H54 (cell line): ENCODE data around the gene DMRTB1.

ENCODE experiments used
- DNase-seq: peaks from one replicate; pipeline ENCODE4 v3.0.0; 2011; ENCODE audit warnings: low spot score, mixed read lengths; ENCODE audit not compliant: insufficient read length
- FAIRE-seq: peaks from 3 replicates; lab custom pipeline; 2011; peaks lifted over from hg19 to GRCh38; lab: Jason Lieb, UNC
- POLR2A ChIP-seq: IDR thresholded peaks from 2 replicates; pipeline ENCODE4 v1.6.1; 2011; ENCODE audit warnings: low read depth, mild to moderate bottlenecking, low read length

The DMRTB1 gene

GRCh38 chr1:53462769-53463501 lies 3.7 kb downstream of the DMRTB1 start:
- TF ChIP-seq POLR2A: no peak
- no peak for FAIRE-seq

GRCh38 chr1:53463961-53464899 lies 5.0 kb downstream of the DMRTB1 start:
- FAIRE-seq: no peak
- no peak for DNase-seq
- TF ChIP-seq POLR2A: no peak

More at GRCh38 chr1:53462769-53463501, 3.7 kb downstream of the DMRTB1 start:
- DNase-seq: no peak

- FAIRE-seq: no peak
- no peak for TF ChIP-seq POLR2A
- DNase-seq: no peak
Observed at GRCh38 chr1:53465023-53465957, 6.1 kb downstream of the DMRTB1 start.

GRCh38 chr1:53467391-53467790 lies 8.2 kb downstream of the DMRTB1 start:
- no peak for TF ChIP-seq POLR2A
- DNase-seq (no peak), FAIRE-seq (no peak)

DNA sequence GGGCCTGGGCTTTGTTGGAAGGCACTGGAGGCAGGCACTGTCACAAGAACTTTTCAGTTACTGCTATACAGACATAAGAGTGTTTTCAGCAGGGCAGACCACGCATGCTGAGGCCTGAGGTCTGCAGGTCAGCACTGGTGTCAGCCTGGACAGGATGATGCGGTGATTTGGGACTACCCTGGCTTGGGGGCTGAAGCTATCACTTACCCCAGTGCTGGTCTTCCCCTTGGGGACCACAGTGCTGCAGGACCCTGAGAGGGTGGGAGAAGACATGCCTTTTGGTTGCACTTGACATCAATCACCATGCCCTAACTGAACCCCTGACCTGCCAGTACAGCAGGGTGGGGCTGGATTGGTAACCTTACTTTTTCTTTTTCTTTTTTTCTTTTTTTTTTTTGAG lies 9.2 kb downstream of the DMRTB1 start:
- no peak for TF ChIP-seq POLR2A
- no peak for FAIRE-seq
- no peak for DNase-seq

GRCh38 chr1:53469373-53469772 lies 10.2 kb downstream of the DMRTB1 start:
- FAIRE-seq (no peak), DNase-seq (no peak)
- no peak for TF ChIP-seq POLR2A

DNA sequence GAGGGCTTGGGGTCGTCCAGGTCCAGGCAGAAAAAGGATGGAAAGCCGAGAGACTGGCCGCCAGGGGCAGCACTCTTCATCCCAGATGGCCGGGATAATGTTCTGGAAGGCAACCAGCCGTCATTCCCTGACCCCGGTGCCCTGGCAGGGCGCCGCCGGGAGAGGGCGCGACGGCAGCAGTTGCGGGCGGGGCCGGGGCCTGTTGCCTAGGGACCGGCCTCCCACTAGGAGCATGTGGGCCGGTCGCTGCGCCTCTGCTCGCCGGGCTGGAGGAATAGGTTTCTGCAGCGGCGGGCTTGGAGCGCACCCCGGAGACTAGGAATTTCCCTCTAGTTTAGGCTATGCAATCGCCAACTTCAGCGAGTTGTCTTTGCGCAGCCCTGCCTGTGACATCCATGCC lies 11.0 kb downstream of the DMRTB1 start:
- no peak for DNase-seq
- no peak for TF ChIP-seq POLR2A
- FAIRE-seq: no peak

DNA sequence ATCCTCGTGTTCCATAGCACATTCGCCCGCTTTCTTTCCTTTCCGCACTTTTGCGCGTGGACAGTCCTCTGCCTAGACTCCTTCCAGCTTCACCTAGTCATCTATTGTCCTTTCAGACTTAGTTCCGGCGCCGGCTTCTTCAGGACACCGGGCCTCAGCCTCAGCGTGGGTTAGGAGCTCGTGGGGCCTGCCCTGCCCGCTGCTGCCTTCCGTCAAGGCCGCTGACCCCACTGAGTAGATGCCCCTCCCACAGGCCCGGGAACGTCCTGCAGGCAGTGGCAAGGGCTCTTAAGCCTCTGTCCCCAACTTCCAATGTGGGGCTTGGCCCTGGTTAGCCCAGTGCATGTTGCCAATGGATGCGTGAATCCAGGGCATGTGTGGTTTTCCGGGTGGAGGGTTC lies 11.4 kb downstream of the DMRTB1 start:
- FAIRE-seq (no peak), DNase-seq (no peak)
- no peak for TF ChIP-seq POLR2A

DNA sequence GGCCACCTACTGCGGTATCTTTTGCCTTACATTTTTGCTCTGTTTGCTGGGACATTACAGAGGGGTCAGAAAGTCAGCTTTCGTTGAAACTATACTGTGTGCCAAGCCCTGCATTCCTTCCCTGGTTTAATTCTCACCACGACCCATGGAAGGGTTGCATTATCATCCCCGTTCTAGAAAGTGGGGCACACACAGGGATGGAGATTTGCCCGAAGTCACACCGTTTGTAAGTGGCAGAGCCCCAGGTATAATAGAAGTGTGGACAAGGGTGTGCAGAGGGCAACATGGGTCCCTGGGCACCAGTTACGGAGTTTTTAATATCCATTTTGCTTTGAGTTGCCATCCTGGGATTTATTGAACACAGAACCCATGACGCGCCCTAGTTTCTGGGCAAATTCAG lies 11.8 kb downstream of the DMRTB1 start:
- no peak for DNase-seq
- no peak for FAIRE-seq
- TF ChIP-seq POLR2A: no peak

DNA sequence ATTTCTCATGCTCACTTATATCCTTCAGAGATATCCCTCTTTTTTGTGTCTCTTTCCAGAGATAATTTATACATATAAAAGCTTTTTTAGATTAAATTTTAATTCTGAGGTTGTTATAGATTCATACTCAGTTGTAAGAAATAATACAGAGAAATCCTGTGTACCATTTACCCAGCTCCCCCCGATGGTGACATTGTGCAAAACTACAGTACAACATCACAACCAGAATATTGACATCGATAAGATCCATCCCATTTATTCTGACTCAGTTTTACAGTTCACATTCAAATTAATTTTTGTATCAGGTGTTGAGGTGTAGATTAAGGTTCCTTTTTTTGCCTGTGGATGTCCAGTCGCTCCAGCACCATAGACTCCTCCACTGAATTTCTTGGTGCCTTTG lies 14.3 kb downstream of the DMRTB1 start:
- no peak for FAIRE-seq
- DNase-seq: no peak
- no peak for TF ChIP-seq POLR2A

DNA sequence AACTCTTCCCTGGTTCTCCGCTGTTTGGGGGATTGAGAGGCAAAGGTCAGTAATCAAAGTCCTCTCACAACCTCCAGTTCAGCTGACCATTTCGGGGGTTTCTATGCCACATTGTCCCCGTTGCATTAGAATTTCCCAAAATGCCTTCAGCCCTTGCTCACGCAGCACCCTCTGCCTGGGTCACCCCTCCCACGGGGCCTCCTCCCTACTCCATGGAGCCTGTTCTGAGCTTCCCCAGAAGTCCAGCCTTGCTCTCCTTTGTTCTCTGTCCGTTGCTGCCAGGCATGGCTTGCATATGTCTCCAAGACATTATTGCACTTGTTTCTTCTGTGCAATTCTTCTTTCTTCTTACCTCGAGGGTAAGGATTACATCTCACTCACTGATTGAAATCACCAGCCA lies 16.5 kb downstream of the DMRTB1 start:
- FAIRE-seq (no peak), DNase-seq (no peak)
- no peak for TF ChIP-seq POLR2A

GRCh38 chr1:53476579-53476978 lies 17.4 kb downstream of the DMRTB1 start:
- no peak for TF ChIP-seq POLR2A
- DNase-seq (no peak), FAIRE-seq (no peak)
